Effector CD4-positive, alpha-beta T cell (primary cell): ENCODE measurements around the gene UHRF2.
"Not testable (repeated sequence)": the region's sequence is repeated elsewhere in the genome, so short reads cannot be mapped to it uniquely, and the experiment has no call there.

ENCODE experiments used
- DNase-seq: peaks from one replicate; pipeline ENCODE4 v3.0.0-alpha.2; 2020

Gene UHRF2

GRCh38 chr9:6489099-6489498, 76.1 kb downstream of the UHRF2 start:
- no peak for DNase-seq

GRCh38 chr9:6490863-6491262, 77.9 kb downstream of the UHRF2 start:
- DNase-seq, result no peak

GRCh38 chr9:6495466-6495865, 82.5 kb downstream of the UHRF2 start:
- no peak for DNase-seq

- no peak for DNase-seq
Observed at GRCh38 chr9:6498982-6499381, 86.0 kb downstream of the UHRF2 start.

GRCh38 chr9:6501526-6502210, 88.7 kb downstream of the UHRF2 start:
- no peak for DNase-seq

GRCh38 chr9:6502399-6502798, 89.4 kb downstream of the UHRF2 start:
- DNase-seq, result no peak

- DNase-seq, result no peak
Observed at GRCh38 chr9:6506571-6506970, 93.6 kb downstream of the UHRF2 start.

GRCh38 chr9:6512085-6512657, 99.2 kb downstream of the UHRF2 start:
- no peak for DNase-seq

- DNase-seq, result no peak
Observed at GRCh38 chr9:6522263-6522662, 109.3 kb downstream of the UHRF2 start.

GRCh38 chr9:6525326-6526045, 112.5 kb downstream of the UHRF2 start:
- no peak for DNase-seq

GRCh38 chr9:6535594-6535993, 122.6 kb downstream of the UHRF2 start:
- no peak for DNase-seq

GRCh38 chr9:6538666-6539071, 125.7 kb downstream of the UHRF2 start:
- no peak for DNase-seq

GRCh38 chr9:6542617-6543016, 129.6 kb downstream of the UHRF2 start:
- DNase-seq, result not testable (repeated sequence)

- DNase-seq, result no peak
Observed at GRCh38 chr9:6543204-6543603, 130.2 kb downstream of the UHRF2 start.

GRCh38 chr9:6545017-6545691, 132.2 kb downstream of the UHRF2 start:
- no peak for DNase-seq

GRCh38 chr9:6549106-6549800, 136.3 kb downstream of the UHRF2 start:
- no peak for DNase-seq

GRCh38 chr9:6551136-6551535, 138.1 kb downstream of the UHRF2 start:
- DNase-seq, result no peak

- DNase-seq, result no peak
Observed at GRCh38 chr9:6552033-6552432, 139.0 kb downstream of the UHRF2 start.

- no peak for DNase-seq
Observed at GRCh38 chr9:6552498-6553121, 139.6 kb downstream of the UHRF2 start.

GRCh38 chr9:6553866-6554265, 140.9 kb downstream of the UHRF2 start:
- no peak for DNase-seq
